GM19463 (cell line): ENCODE measurements around the gene PTPRK.

ENCODE experiments used
- ATAC-seq: cut with Tn5 transposase; IDR thresholded peaks from one replicate; pipeline ENCODE4 v1.9.1; 2021; ENCODE audit warnings: mild to moderate bottlenecking, moderate library complexity; ENCODE audit not compliant: unreplicated experiment

PTPRK gene

DNA sequence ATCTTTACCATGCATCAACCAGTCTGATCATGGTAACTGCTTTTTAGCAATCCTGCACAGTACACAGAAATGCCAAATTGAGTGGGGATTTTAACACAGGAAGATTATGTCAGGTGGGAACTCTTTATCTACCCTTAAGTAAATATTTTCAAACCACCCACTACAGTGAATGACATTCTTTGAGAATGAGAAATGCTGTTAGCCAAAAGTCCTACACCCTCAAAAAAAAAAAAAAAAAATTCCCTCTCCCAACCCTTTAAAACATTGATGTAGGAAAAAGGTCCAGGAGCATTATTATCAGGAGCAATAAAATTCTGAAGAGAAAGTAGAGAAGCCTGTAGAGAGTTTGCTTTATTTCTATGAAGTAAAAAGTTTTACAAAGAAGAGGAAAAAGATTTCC is 312.3 kb downstream of the PTPRK start:
- no peak for ATAC-seq

DNA sequence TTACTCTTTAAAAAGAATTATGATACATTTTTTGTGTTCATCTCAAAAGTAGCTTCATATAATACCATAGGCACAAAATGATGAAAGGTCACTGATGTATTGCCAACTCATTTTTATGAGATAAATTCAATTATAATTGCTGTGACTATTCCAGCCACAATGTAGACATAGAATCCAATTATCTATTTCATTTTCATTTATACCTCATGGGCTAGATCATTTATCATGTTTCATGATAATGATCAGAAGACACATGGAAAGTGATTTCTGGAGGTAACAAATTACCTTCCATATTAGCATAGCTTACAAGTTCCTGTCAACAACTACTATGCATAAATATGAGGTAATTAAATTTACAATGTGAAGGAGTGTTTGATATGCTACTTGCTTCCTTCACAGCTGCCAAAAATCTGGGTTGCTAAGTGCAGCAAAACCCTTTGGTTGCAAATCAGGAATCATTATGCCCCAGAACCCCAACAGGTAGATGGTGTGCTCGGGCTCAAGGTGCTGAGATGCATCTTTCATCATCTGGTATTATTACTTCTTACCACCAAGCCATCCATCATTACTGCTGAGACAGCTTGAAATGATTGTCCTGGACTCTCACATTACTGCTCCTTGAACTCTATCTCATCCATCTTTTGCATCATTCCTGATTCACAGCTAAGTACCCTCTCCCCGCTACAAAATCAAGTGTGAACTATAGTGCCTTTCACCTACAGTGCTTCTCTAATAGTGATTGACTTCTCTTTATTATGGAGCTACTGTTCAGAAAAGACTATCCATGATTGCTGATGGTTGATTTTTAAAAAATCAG is 313.6 kb downstream of the PTPRK start:
- ATAC-seq: no peak

DNA sequence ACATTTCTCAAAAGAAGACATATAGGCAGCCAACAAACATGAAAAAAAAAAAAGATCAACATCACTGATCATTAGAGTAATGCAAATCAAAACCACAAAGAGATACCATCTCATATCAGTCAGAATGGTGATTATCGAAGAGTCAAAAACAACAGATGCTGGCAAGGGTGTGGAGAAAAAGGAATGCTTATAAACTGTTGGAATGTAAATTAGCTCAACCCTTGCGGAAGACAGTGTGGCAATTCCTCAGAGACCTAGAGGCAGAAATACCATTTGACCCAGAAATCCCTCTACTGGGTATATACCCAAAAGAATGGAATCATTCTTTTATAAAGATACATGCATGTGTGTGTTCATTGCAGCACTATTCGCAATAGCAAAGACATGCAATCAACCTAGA is 315.8 kb downstream of the PTPRK start:
- ATAC-seq: no peak

GRCh38 chr6:128202169-128202765 is 318.1 kb downstream of the PTPRK start:
- no peak for ATAC-seq

GRCh38 chr6:128200789-128201188 is 319.6 kb downstream of the PTPRK start:
- no peak for ATAC-seq

GRCh38 chr6:128199461-128199860 is 320.9 kb downstream of the PTPRK start:
- ATAC-seq: no peak

GRCh38 chr6:128192972-128193371 is 327.4 kb downstream of the PTPRK start:
- ATAC-seq: no peak

GRCh38 chr6:128188678-128189077 is 331.7 kb downstream of the PTPRK start:
- ATAC-seq: no peak

DNA sequence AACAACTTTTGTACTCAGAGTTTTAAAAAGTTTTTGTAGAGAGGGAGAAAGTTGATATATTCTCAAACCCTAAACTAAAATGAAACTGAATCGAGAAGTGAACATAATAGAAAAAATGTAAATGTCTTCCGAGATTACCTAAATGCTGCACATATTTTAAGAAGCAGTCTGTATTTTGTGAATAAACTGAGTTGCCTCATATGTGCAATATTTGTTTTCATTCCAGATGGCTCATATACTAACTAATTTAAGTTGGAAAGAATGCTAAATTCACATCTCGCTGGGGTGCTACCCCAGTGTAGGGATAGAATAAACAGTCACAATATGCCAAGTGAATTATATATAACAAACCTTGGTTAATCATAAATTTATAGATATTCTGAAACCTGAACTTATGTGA is 333.7 kb downstream of the PTPRK start:
- no peak for ATAC-seq

DNA sequence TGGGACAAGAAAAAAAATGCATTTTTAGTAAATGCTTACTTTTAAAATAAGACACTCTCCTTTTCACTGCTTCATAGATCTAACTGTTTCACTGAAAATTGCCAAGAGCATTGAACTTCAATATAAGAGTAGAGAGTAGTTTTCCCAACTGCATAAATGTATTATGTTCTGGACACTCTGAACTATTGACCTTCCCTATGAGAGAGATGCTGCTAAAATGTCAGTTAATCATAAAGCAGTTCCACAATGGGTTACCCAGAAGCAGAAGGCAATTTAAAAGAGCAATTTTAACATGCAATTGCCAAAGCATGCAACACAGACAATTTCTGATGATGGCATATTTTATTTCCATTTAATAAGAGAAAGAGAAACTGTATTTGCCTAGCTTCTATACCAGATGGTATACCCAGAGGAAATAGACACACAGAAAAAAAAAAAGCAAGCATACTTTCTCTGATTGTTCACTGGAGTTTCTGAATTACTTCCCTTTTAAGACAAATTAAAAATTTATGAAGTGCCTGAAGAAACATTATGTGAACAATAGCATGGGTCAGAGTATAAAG is 340.4 kb downstream of the PTPRK start:
- no peak for ATAC-seq

DNA sequence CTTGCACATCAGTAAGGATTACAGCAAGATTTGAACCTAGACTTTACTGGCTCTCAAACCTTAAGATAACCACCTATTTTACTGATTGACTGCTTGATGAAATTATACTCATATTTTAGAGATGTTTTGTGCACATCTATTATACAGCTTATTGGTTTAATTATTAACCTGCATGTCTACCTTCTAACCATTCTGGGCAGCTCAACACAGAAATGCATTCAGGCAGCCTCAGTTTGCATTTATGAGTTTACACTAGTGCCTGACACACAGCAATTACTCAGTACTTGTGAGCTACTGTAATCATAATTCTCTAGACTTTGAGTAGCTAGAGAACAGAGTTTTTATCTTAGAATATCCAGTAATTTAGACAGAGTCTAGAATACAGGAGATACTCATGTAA is 345.7 kb downstream of the PTPRK start:
- ATAC-seq: no peak

GRCh38 chr6:128172752-128173682 is 347.4 kb downstream of the PTPRK start:
- no peak for ATAC-seq

GRCh38 chr6:128172081-128172480 is 348.3 kb downstream of the PTPRK start:
- no peak for ATAC-seq

DNA sequence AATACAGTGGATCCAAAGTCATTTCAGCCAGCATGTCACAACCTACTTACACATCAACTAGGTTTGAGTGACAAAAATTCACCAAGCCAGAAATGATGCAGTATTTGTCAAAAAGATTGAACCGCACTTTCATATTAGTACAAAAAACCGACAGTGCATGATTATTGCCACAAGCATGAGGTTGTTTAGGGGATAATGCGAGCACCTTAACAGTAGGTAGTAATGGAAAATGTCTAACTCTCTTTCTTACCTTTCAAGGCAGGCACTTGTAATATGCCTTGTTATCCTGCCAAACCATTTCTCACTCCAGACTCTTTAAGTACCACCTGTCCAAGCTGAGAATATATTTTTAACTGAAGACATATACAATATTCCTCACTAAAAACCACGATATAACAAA is 349.2 kb downstream of the PTPRK start:
- no peak for ATAC-seq

DNA sequence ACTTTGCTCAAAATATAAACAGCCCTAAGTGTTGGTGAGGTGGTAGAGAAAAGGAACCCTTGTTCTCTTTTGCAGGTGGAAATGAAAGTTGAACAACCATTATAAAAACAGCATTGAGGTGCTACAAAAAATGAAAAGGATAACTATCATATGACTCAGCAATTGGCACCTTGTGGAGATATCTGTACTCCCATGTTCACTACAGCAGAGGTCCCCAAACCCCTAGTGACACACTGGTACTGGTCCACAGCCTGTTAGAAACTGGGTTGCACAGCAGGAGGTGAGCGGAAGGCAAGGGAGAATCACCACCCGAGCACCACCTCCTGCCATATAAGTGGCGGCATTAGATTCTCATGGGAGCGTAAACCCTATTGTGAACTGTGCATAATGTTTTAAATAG is 352.2 kb downstream of the PTPRK start:
- ATAC-seq: no peak

- no peak for ATAC-seq
Observed at GRCh38 chr6:128167552-128167951, 352.8 kb downstream of the PTPRK start.

DNA sequence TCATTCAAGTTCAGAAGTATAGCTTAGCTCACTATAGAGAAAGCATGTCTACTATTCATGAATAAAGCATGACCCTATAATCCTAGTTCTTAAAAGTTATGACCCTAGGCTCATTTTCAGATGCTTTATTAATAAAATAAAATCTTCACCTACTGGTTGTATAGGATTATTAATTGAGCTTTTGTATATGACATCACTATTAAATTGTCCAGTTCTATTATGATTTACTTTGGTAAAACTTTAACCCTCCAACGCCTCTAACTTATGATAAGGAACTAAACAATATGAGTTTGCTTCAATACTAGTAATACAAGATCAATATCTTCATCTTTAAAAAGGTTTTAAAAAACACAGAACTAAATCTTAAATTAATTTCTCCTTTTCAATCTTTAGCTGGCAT is 356.1 kb downstream of the PTPRK start:
- ATAC-seq: no peak

- ATAC-seq: no peak
Observed at GRCh38 chr6:128162423-128162822, 358.0 kb downstream of the PTPRK start.

GRCh38 chr6:128161839-128162238 is 358.6 kb downstream of the PTPRK start:
- no peak for ATAC-seq

- no peak for ATAC-seq
Observed at GRCh38 chr6:128161263-128161662, 359.1 kb downstream of the PTPRK start.

GRCh38 chr6:128158496-128158895 is 361.9 kb downstream of the PTPRK start:
- ATAC-seq: no peak
